SW480 (cell line): ENCODE results near the gene NTSR2.

Experiments
- DNase-seq: peaks from one replicate; pipeline ENCODE4 v3.0.0-alpha.2; 2016; ENCODE audit warnings: low spot score

The NTSR2 gene

GRCh38 chr2:11657646-11658045 is 12.3 kb downstream of the NTSR2 start:
- DNase-seq: no peak

- no peak for DNase-seq
Observed at GRCh38 chr2:11657195-11657594, 12.8 kb downstream of the NTSR2 start.

- no peak for DNase-seq
Observed at GRCh38 chr2:11656671-11657101, 13.3 kb downstream of the NTSR2 start.

GRCh38 chr2:11656252-11656651 is 13.7 kb downstream of the NTSR2 start:
- no peak for DNase-seq

GRCh38 chr2:11655495-11655894 is 14.5 kb downstream of the NTSR2 start:
- no peak for DNase-seq

GRCh38 chr2:11652553-11652952 is 17.4 kb downstream of the NTSR2 start:
- DNase-seq: no peak

GRCh38 chr2:11651856-11652548 is 18.0 kb downstream of the NTSR2 start:
- DNase-seq: no peak

- no peak for DNase-seq
Observed at GRCh38 chr2:11649093-11649492, 20.9 kb downstream of the NTSR2 start.

GRCh38 chr2:11647834-11648600 is 22.0 kb downstream of the NTSR2 start:
- peak; percentile 21 for DNase-seq

GRCh38 chr2:11646530-11646929 is 23.5 kb downstream of the NTSR2 start:
- DNase-seq: no peak

GRCh38 chr2:11644293-11644692 is 25.7 kb downstream of the NTSR2 start:
- DNase-seq: no peak

GRCh38 chr2:11642972-11643371 is 27.0 kb downstream of the NTSR2 start:
- DNase-seq: no peak

GRCh38 chr2:11640132-11640531 is 29.9 kb downstream of the NTSR2 start:
- DNase-seq: no peak

GRCh38 chr2:11639503-11639902 is 30.5 kb downstream of the NTSR2 start:
- DNase-seq: no peak

GRCh38 chr2:11637546-11637945 is 32.4 kb downstream of the NTSR2 start:
- DNase-seq: no peak

GRCh38 chr2:11636593-11637295 is 33.3 kb downstream of the NTSR2 start:
- no peak for DNase-seq

GRCh38 chr2:11635141-11635540 is 34.9 kb downstream of the NTSR2 start:
- DNase-seq: no peak

- no peak for DNase-seq
Observed at GRCh38 chr2:11634584-11634983, 35.4 kb downstream of the NTSR2 start.

GRCh38 chr2:11633923-11634478 is 36.0 kb downstream of the NTSR2 start:
- DNase-seq: no peak

- DNase-seq: no peak
Observed at GRCh38 chr2:11631462-11631861, 38.5 kb downstream of the NTSR2 start.

GRCh38 chr2:11630855-11631254 is 39.1 kb downstream of the NTSR2 start:
- DNase-seq: peak; percentile 29

- no peak for DNase-seq
Observed at GRCh38 chr2:11629851-11630250, 40.1 kb downstream of the NTSR2 start.

- no peak for DNase-seq
Observed at GRCh38 chr2:11629215-11629614, 40.8 kb downstream of the NTSR2 start.
